ENCODE measurements around the gene SCGN.

The SCGN gene

DNA sequence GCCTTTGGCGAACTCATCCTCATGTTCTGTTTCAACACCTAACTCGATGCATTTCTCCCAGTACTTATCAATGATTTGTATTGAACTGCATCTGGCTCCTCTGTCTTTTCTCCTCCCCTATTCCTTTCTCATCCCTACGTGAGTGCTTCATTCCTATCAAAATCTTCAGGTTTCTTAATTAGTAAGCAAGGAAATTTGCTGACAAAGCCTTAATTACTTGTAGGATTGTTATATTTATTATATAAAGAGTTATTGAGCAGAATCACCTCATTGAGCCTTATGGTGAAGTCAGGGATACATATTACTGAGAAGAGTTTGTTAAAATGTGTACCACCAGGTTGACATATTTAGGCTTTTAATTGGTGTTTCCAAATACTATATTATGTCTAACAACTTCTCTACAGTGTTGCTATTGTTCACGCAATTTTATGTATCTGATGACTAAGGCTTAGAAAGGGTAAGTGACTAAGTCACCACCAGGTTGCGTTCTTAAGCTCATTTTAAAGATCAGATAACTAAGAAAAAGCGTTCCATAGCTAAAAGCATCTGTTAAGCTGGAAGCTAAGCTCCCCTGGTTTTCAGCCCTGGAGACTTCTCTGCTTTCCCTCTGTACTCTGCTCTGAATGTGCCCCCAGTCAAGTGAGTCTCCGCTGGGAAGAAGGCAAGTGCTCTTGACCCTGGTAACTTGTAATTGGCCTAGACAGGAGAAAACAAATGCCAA is 18.9 kb downstream of the SCGN start:
- no peaks in the 10 kb centered on the region for H3K79me2 ChIP-seq (ENCODE audit: control insufficient read depth, insufficient read depth, low read length, poor library complexity)
- no peaks in the 10 kb centered on the region for H3K79me1 ChIP-seq (ENCODE audit: low read length)
- H2BK12ac ChIP-seq (ENCODE audit: low read length), result no peak overlapping the region
- H3K4me2 ChIP-seq (ENCODE audit: low read length), result no peak overlapping the region
- no peak overlapping the region for H4K12ac ChIP-seq (ENCODE audit: low read depth, low read length)
- H3K27ac ChIP-seq (ENCODE audit: low read depth, low read length), result no peak overlapping the region
- no peak overlapping the region for H2BK5ac ChIP-seq (ENCODE audit: low read depth, low read length, poor library complexity)
- H3K4ac ChIP-seq (ENCODE audit: low read depth, low read length), result no peak overlapping the region
- no peaks in the 10 kb centered on the region for H3K4me1 ChIP-seq (ENCODE audit: control insufficient read depth in 1 of 2, insufficient read depth in 2 of 2, low read length in 2 of 2)
- no peak overlapping the region for H2AFZ ChIP-seq (ENCODE audit: insufficient read depth, low read length, poor library complexity)
- WGBS (ENCODE audit: extremely low coverage, insufficient coverage, insufficient read length), result no CpG with 5 or more reads among the region's 7 CpGs
- H3K36me3 ChIP-seq (ENCODE audit: control insufficient read depth in 1 of 2, insufficient read depth in 2 of 2, low read length in 2 of 2), result peaks cover 0 to 1% of the 10 kb centered on the region in 2 experiments
- H3K4me3 ChIP-seq (ENCODE audit: low read depth, low read length), result no peak overlapping the region
- peak; percentile 34 to 76 for DNase-seq
- no peak overlapping the region for H2AK5ac ChIP-seq (ENCODE audit: low read length)
- no peak overlapping the region for H2BK120ac ChIP-seq (ENCODE audit: insufficient read depth, low read length, poor library complexity)
- H3K27me3 ChIP-seq (ENCODE audit: insufficient read depth, low read length), result no peaks in the 10 kb centered on the region
- H4K91ac ChIP-seq (ENCODE audit: low read depth, low read length), result no peak overlapping the region
- no peak overlapping the region for H3K9ac ChIP-seq (ENCODE audit: low read length)
- no peak overlapping the region for H3K23ac ChIP-seq (ENCODE audit: low read length)
- H3K14ac ChIP-seq (ENCODE audit: low read length), result no peak overlapping the region
- no peak overlapping the region for H3K18ac ChIP-seq (ENCODE audit: low read length)
- no peak overlapping the region for H4K8ac ChIP-seq (ENCODE audit: low read depth, low read length)
- no peaks in the 10 kb centered on the region for H3K9me3 ChIP-seq (ENCODE audit: insufficient read depth, low read depth, low read length)

DNA sequence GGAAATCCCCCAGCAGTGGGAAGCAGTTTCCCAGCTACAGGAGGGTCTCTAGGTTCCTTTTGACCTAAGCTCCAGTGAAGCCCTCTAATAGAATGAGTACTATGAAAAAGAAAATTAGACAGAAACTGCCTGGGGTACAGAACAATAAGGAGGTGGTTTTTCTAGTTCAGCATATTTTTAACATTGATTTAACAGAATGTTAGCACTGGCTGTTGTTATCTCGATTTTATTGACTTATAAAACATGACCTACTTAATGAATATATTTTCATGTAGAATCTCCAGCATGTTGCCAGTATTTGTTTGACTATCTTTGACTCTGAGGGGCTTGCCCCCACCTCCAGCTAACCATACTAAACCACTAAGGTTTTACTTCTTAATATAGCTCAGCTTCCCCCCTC is 19.6 kb downstream of the SCGN start:
- no peaks in the 10 kb centered on the region for H3K79me2 ChIP-seq (ENCODE audit: control insufficient read depth, insufficient read depth, low read length, poor library complexity)
- no peak overlapping the region for H3K4me2 ChIP-seq (ENCODE audit: low read length)
- H2AK5ac ChIP-seq (ENCODE audit: low read length), result no peak overlapping the region
- H3K23ac ChIP-seq (ENCODE audit: low read length), result no peak overlapping the region
- no peak overlapping the region for H2BK5ac ChIP-seq (ENCODE audit: low read depth, low read length, poor library complexity)
- no peak overlapping the region for H2AFZ ChIP-seq (ENCODE audit: insufficient read depth, low read length, poor library complexity)
- no CpG with 5 or more reads among the region's 1 CpG for WGBS (ENCODE audit: extremely low coverage, insufficient coverage, insufficient read length)
- peaks cover 0 to 1% of the 10 kb centered on the region in 2 experiments for H3K36me3 ChIP-seq (ENCODE audit: control insufficient read depth in 1 of 2, insufficient read depth in 2 of 2, low read length in 2 of 2)
- no peaks in the 10 kb centered on the region for H3K4me1 ChIP-seq (ENCODE audit: control insufficient read depth in 1 of 2, insufficient read depth in 2 of 2, low read length in 2 of 2)
- H4K91ac ChIP-seq (ENCODE audit: low read depth, low read length), result no peak overlapping the region
- no peak overlapping the region for H3K9ac ChIP-seq (ENCODE audit: low read length)
- no peak overlapping the region for H3K18ac ChIP-seq (ENCODE audit: low read length)
- H3K27me3 ChIP-seq (ENCODE audit: insufficient read depth, low read length), result no peaks in the 10 kb centered on the region
- no peak overlapping the region for H3K4me3 ChIP-seq (ENCODE audit: low read depth, low read length)
- no peak overlapping the region for H3K4ac ChIP-seq (ENCODE audit: low read depth, low read length)
- no peak overlapping the region for H2BK120ac ChIP-seq (ENCODE audit: insufficient read depth, low read length, poor library complexity)
- no peak for DNase-seq
- no peaks in the 10 kb centered on the region for H3K79me1 ChIP-seq (ENCODE audit: low read length)
- H4K12ac ChIP-seq (ENCODE audit: low read depth, low read length), result no peak overlapping the region
- no peaks in the 10 kb centered on the region for H3K9me3 ChIP-seq (ENCODE audit: insufficient read depth, low read depth, low read length)
- H3K27ac ChIP-seq (ENCODE audit: low read depth, low read length), result no peak overlapping the region
- H2BK12ac ChIP-seq (ENCODE audit: low read length), result no peak overlapping the region
- H3K14ac ChIP-seq (ENCODE audit: low read length), result no peak overlapping the region
- H4K8ac ChIP-seq (ENCODE audit: low read depth, low read length), result no peak overlapping the region

DNA sequence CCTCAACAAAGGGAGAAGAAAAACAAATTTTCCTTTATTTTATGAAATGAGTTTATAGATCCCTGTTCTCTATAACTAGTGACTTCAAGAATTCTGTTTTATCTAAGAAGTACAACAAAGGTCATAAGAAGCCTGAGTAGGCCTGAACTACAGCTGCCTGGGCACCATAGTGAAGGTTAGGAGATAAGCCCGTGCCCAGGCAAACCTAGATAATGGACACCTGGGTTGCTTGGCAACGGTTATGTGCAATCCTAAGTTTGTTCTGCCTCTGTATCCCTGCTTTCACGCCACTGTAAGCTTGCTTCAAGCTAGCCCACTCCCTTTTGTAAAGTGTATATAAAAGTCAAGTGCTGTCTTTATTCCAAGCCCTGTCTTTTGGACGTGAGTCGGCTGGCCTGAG is 23.2 kb downstream of the SCGN start:
- Histone ChIP-seq H3K4me1 (ENCODE audit: control insufficient read depth in 1 of 2, insufficient read depth in 2 of 2, low read length in 2 of 2) (no peaks in the 10 kb centered on the region), H3K27me3 (ENCODE audit: insufficient read depth, low read length) (no peaks in the 10 kb centered on the region), H4K8ac (ENCODE audit: low read depth, low read length) (no peak overlapping the region), H3K18ac (ENCODE audit: low read length) (no peak overlapping the region), H2AK5ac (ENCODE audit: low read length) (no peak overlapping the region), H3K36me3 (ENCODE audit: control insufficient read depth in 1 of 2, insufficient read depth in 2 of 2, low read length in 2 of 2) (peaks cover 0 to 1% of the 10 kb centered on the region in 2 experiments), H2AFZ (ENCODE audit: insufficient read depth, low read length, poor library complexity) (no peak overlapping the region), H2BK12ac (ENCODE audit: low read length) (no peak overlapping the region), H3K4me2 (ENCODE audit: low read length) (no peak overlapping the region), H3K79me1 (ENCODE audit: low read length) (no peaks in the 10 kb centered on the region), H2BK120ac (ENCODE audit: insufficient read depth, low read length, poor library complexity) (no peak overlapping the region), H3K4me3 (ENCODE audit: low read depth, low read length) (no peak overlapping the region), H4K91ac (ENCODE audit: low read depth, low read length) (no peak overlapping the region), H2BK5ac (ENCODE audit: low read depth, low read length, poor library complexity) (no peak overlapping the region), H3K27ac (ENCODE audit: low read depth, low read length) (no peak overlapping the region), H3K14ac (ENCODE audit: low read length) (no peak overlapping the region), H3K9ac (ENCODE audit: low read length) (no peak overlapping the region), H3K9me3 (ENCODE audit: insufficient read depth, low read depth, low read length) (no peaks in the 10 kb centered on the region), H3K23ac (ENCODE audit: low read length) (no peak overlapping the region), H3K4ac (ENCODE audit: low read depth, low read length) (no peak overlapping the region), H3K79me2 (ENCODE audit: control insufficient read depth, insufficient read depth, low read length, poor library complexity) (no peaks in the 10 kb centered on the region), H4K12ac (ENCODE audit: low read depth, low read length) (no peak overlapping the region)
- no peak for DNase-seq
- no CpG with 5 or more reads among the region's 5 CpGs for WGBS (ENCODE audit: extremely low coverage, insufficient coverage, insufficient read length)

DNA sequence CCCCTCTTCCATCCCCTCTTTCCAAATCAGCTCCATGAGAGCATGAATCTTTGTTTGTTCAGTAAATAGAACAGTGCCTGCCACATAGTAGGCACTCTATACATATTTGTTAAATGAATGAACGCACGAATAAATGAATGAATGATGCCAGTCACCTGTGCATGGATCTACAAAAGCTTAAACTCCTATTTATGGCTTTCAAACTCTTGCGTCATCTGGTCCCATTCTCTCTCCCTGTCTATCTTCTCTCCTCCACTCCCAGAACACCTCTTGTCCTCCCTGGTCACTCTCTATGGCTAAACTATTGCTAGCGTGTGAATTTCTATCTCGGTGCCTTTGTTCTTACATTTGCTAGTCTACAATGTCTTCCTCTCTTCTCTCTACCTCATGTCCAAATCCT is 24.8 kb downstream of the SCGN start:
- H2AFZ ChIP-seq (ENCODE audit: insufficient read depth, low read length, poor library complexity), result no peak overlapping the region
- no peak overlapping the region for H3K4ac ChIP-seq (ENCODE audit: low read depth, low read length)
- H4K12ac ChIP-seq (ENCODE audit: low read depth, low read length), result no peak overlapping the region
- DNase-seq, result no peak
- H3K79me2 ChIP-seq (ENCODE audit: control insufficient read depth, insufficient read depth, low read length, poor library complexity), result no peaks in the 10 kb centered on the region
- H3K27ac ChIP-seq (ENCODE audit: low read depth, low read length), result no peak overlapping the region
- no peak overlapping the region for H2BK12ac ChIP-seq (ENCODE audit: low read length)
- H3K4me1 ChIP-seq (ENCODE audit: control insufficient read depth in 1 of 2, insufficient read depth in 2 of 2, low read length in 2 of 2), result no peaks in the 10 kb centered on the region
- no peak overlapping the region for H3K23ac ChIP-seq (ENCODE audit: low read length)
- no peak overlapping the region for H4K8ac ChIP-seq (ENCODE audit: low read depth, low read length)
- H2AK5ac ChIP-seq (ENCODE audit: low read length), result no peak overlapping the region
- H3K79me1 ChIP-seq (ENCODE audit: low read length), result no peaks in the 10 kb centered on the region
- H3K9me3 ChIP-seq (ENCODE audit: insufficient read depth, low read depth, low read length), result no peaks in the 10 kb centered on the region
- H3K4me2 ChIP-seq (ENCODE audit: low read length), result no peak overlapping the region
- no peak overlapping the region for H3K18ac ChIP-seq (ENCODE audit: low read length)
- no peak overlapping the region for H3K4me3 ChIP-seq (ENCODE audit: low read depth, low read length)
- H2BK5ac ChIP-seq (ENCODE audit: low read depth, low read length, poor library complexity), result no peak overlapping the region
- H2BK120ac ChIP-seq (ENCODE audit: insufficient read depth, low read length, poor library complexity), result no peak overlapping the region
- no peak overlapping the region for H4K91ac ChIP-seq (ENCODE audit: low read depth, low read length)
- no peak overlapping the region for H3K14ac ChIP-seq (ENCODE audit: low read length)
- no peaks in the 10 kb centered on the region for H3K27me3 ChIP-seq (ENCODE audit: insufficient read depth, low read length)
- peaks cover 0 to 1% of the 10 kb centered on the region in 2 experiments for H3K36me3 ChIP-seq (ENCODE audit: control insufficient read depth in 1 of 2, insufficient read depth in 2 of 2, low read length in 2 of 2)
- WGBS (ENCODE audit: extremely low coverage, insufficient coverage, insufficient read length), result no CpG with 5 or more reads among the region's 5 CpGs
- no peak overlapping the region for H3K9ac ChIP-seq (ENCODE audit: low read length)
